Endothelial cell of umbilical vein (primary cell): Measurements from ENCODE around the gene COX7C. TPM values are rescaled to one million over a fixed set of nuclear protein-coding genes. Genes with fewer than 3 reads are reported as not detected.

Experiments
- BruUV-seq: library from RNA; stranded (reverse); fragments of 400-500 nt; replicated peaks from 2 replicates; lab custom pipeline; 2021; lab: Mats Ljungman, UMichigan
- CTCF ChIA-PET: fragments of 300-600, 350-600 bp; sonication (Branson Sonifier 250); formaldehyde crosslinking; loops from one replicate; lab custom pipeline; 2021; ENCODE audit warnings: antibody characterized with exemption, inconsistent platforms; lab: Charles Lee
- POLR2A ChIA-PET: fragments of 300-600, 350-600 bp; sonication (Branson Sonifier 250); formaldehyde crosslinking; loops from one replicate; lab custom pipeline; 2021; ENCODE audit warnings: antibody characterized with exemption, inconsistent platforms; lab: Charles Lee
- DNase-seq: peaks from one replicate; pipeline ENCODE4 v3.0.0-alpha.2; 2011; ENCODE audit warnings: low read depth, low spot score
- FAIRE-seq: peaks from 2 replicates; lab custom pipeline; 2011; peaks lifted over from hg19 to GRCh38; lab: Jason Lieb, UNC
- H2AFZ ChIP-seq: 2 replicates; pipeline ENCODE4 v1.6.0; 2012; ENCODE audit warnings: low read depth, low read length, control low read depth, inconsistent platforms
- H3K27ac ChIP-seq: 2 replicates; pipeline ENCODE4 v1.5.1; 2011; ENCODE audit warnings: low read depth, mild to moderate bottlenecking, control low read depth, low read length, moderate library complexity; ENCODE audit not compliant: insufficient read depth
- H3K27me3 ChIP-seq, 2 experiments: 2 replicates each; pipeline versions ENCODE4 v1.6.0 to v1.6.1; 2011; ENCODE audit warnings: low read length in 2 of 2, mixed read lengths in 1 of 2; ENCODE audit not compliant: control insufficient read depth in 2 of 2, insufficient read depth in 2 of 2
- H3K36me3 ChIP-seq, 2 experiments: 2 replicates in 1 of 2; 3 replicates in 1 of 2; pipeline ENCODE4 v1.5.1; 2011; ENCODE audit warnings: low read length in 2 of 2, mild to moderate bottlenecking in 1 of 2, moderate library complexity in 1 of 2; ENCODE audit not compliant: control insufficient read depth in 2 of 2, insufficient read depth in 2 of 2; ENCODE audit errors: extremely low read depth in 1 of 2
- H3K4me1 ChIP-seq: 3 replicates; pipeline ENCODE4 v1.5.1; 2011; ENCODE audit warnings: mild to moderate bottlenecking, low read length; ENCODE audit not compliant: control insufficient read depth, insufficient read depth; ENCODE audit errors: extremely low read depth
- H3K4me2 ChIP-seq: 2 replicates; pipeline ENCODE4 v1.6.1; 2011; ENCODE audit warnings: low read length, control low read depth, mixed read lengths; ENCODE audit not compliant: insufficient read depth
- H3K4me3 ChIP-seq, 3 experiments: fragments of 200-600 bp in 1 of 3; sonication (generic), shearing (Covaris generic) in 1 of 3; replicated peaks in 1 of 3; 2 replicates each; pipeline ENCODE4 v1.5.1; 2011 to 2016; ENCODE audit warnings: control low read depth in 3 of 3, low read length in 3 of 3, mild to moderate bottlenecking in 2 of 3, inconsistent platforms in 1 of 3, low read depth in 1 of 3, moderate library complexity in 1 of 3; ENCODE audit not compliant: insufficient read depth in 1 of 3
- H3K79me2 ChIP-seq: 2 replicates; pipeline ENCODE4 v1.6.0; 2012; ENCODE audit warnings: low read length, inconsistent platforms; ENCODE audit not compliant: control insufficient read depth, insufficient read depth
- H3K9ac ChIP-seq: replicated peaks from 2 replicates; pipeline ENCODE3; 2011; ENCODE audit warnings: low read length, control low read depth; ENCODE audit not compliant: insufficient read depth; ENCODE audit errors: extremely low read depth
- H3K9me1 ChIP-seq: replicated peaks from 3 replicates; pipeline ENCODE4 v1.6.0; 2011; ENCODE audit warnings: mild to moderate bottlenecking, low read length; ENCODE audit not compliant: control insufficient read depth, insufficient read depth; ENCODE audit errors: extremely low read depth
- H3K9me3 ChIP-seq: replicated peaks from 2 replicates; pipeline ENCODE4 v1.5.1; 2012; ENCODE audit warnings: low read length, inconsistent platforms; ENCODE audit not compliant: control insufficient read depth, insufficient read depth
- H4K20me1 ChIP-seq: replicated peaks from 2 replicates; pipeline ENCODE3; 2011; ENCODE audit warnings: mild to moderate bottlenecking, low read length; ENCODE audit not compliant: control insufficient read depth, insufficient read depth; ENCODE audit errors: extremely low read depth
- GATA2 ChIP-seq: IDR thresholded peaks from 2 replicates; pipeline ENCODE4 v1.7.0; 2011; ENCODE audit warnings: low read depth, mild to moderate bottlenecking, moderate library complexity, mixed read lengths, low read length; ENCODE audit not compliant: insufficient read length, insufficient read depth
- JUN ChIP-seq: IDR thresholded peaks from 2 replicates; pipeline ENCODE4 v1.6.1; 2011; ENCODE audit warnings: borderline replicate concordance, low read depth; ENCODE audit not compliant: insufficient read length, insufficient read depth
- MAX ChIP-seq: IDR thresholded peaks from 2 replicates; pipeline ENCODE4 v1.6.1; 2011; ENCODE audit not compliant: insufficient read depth, insufficient read length
- POLR2AphosphoS5 ChIP-seq: IDR thresholded peaks from 2 replicates; pipeline ENCODE4 v1.6.1; 2012; ENCODE audit warnings: low read depth, mild to moderate bottlenecking, control low read depth, low read length, moderate library complexity; ENCODE audit not compliant: insufficient read depth
- dilution Hi-C: fragments of 300-500 bp; cut with MboI; formaldehyde crosslinking; loops from one replicate; pipeline ENCODE4 v1.15.0; 2019; ENCODE audit warnings: low sequenced_read_pairs; ENCODE audit not compliant: extremely low pct_ligation_motif_present
- intact Hi-C: fragments of 100-400 bp; cut with micrococcal nuclease; formaldehyde crosslinking; loops from one replicate; pipeline ENCODE4 v1.10.0; 2022
- polyA plus RNA-seq, 4 experiments: library from polyadenylated mRNA; depleted of rRNA in 3 of 4; stranded (reverse) in 3 of 4; unstranded in 1 of 4; fragments of >200 nt; gene quantifications; 2 replicates each; pipeline versions ENCODE4 v1.2.1 to v1.2.3, GENCODE V29; 2011 to 2012; ENCODE audit warnings: missing spikeins in 1 of 4
- total RNA-seq: library from RNA; stranded (reverse); gene quantifications from 2 replicates; pipeline ENCODE4 v1.2.3, GENCODE V29; 2021

The COX7C gene
- total and polyA plus RNA-seq, 2 donors (not counting 3 experiments of a cell fraction or from before 2014, with no cell fraction given), result 383 to 476 TPM

- H3K4me2 ChIP-seq, result no peak overlapping the region
- DNase-seq (no peak), FAIRE-seq (no peak)
- H3K4me3 ChIP-seq, result no peak overlapping the region
- ChIA-PET CTCF (interaction anchor here (0.6 to 1.1 kb wide), 2 partner anchors 15 to 1458 kb away, joined by 3 to 4 read pairs; no protein-coding TSS in a partner anchor), POLR2A (no interaction called here)
- no peak overlapping the region for H3K27ac ChIP-seq
- H3K9ac ChIP-seq, result no peak overlapping the region
- peaks cover 2 to 11% of the 10 kb centered on the region in 2 experiments for H3K36me3 ChIP-seq
- dilution Hi-C loops, result no loop called here
- no peak overlapping the region for H2AFZ ChIP-seq
- H3K9me3 ChIP-seq, result no peaks in the 10 kb centered on the region
- H3K79me2 ChIP-seq, result peaks cover under 1% of the 10 kb centered on the region
- H4K20me1 ChIP-seq, result no peaks in the 10 kb centered on the region
- intact Hi-C loops, result no loop called here
- no TSS peak for BruUV-seq
- H3K27me3 ChIP-seq, result peaks cover 0 to 3% of the 10 kb centered on the region in 2 experiments
- H3K9me1 ChIP-seq, result no peaks in the 10 kb centered on the region
- no peak for TF ChIP-seq POLR2AphosphoS5
- TF ChIP-seq JUN, result no peak
- no peaks in the 10 kb centered on the region for H3K4me1 ChIP-seq
Observed at GRCh38 chr5:86625148-86625547, 7.4 kb downstream of the COX7C start.

GRCh38 chr5:86626149-86626548 is 8.4 kb downstream of the COX7C start:
- Histone ChIP-seq H3K27me3 (peaks cover 0 to 3% of the 10 kb centered on the region in 2 experiments), H2AFZ (no peak overlapping the region), H3K9me1 (no peaks in the 10 kb centered on the region), H3K4me1 (no peaks in the 10 kb centered on the region), H3K4me3 (no peak overlapping the region), H3K79me2 (no peaks in the 10 kb centered on the region), H3K4me2 (no peak overlapping the region), H3K9me3 (no peaks in the 10 kb centered on the region), H3K9ac (no peak overlapping the region), H4K20me1 (no peaks in the 10 kb centered on the region), H3K36me3 (peaks cover 2 to 5% of the 10 kb centered on the region in 2 experiments), H3K27ac (no peak overlapping the region)
- POLR2A ChIA-PET, result no interaction called here
- intact Hi-C loops (no loop called here), dilution Hi-C loops (no loop called here)
- CTCF ChIA-PET, result interaction anchor here (0.9 kb wide), 1 partner anchor 12 kb away, joined by 3 read pairs; no protein-coding TSS in a partner anchor
- DNase-seq (no peak), FAIRE-seq (peak; percentile 42)
- no TSS peak for BruUV-seq
- TF ChIP-seq JUN, result no peak
- no peak for TF ChIP-seq MAX
- no peak for TF ChIP-seq GATA2
- TF ChIP-seq POLR2AphosphoS5, result no peak
